Hypothalamus (tissue), 51 donors: Measurements from ENCODE around the gene SMG9.
A peak's percentile ranks its signal among the peaks of the same experiment; 100 is the strongest.

Source experiments
- DNase-seq, 51 donors: peaks; one replicate each; lab custom pipeline; 2025; lab: John Stamatoyannopoulos, UW

SMG9 gene

DNA sequence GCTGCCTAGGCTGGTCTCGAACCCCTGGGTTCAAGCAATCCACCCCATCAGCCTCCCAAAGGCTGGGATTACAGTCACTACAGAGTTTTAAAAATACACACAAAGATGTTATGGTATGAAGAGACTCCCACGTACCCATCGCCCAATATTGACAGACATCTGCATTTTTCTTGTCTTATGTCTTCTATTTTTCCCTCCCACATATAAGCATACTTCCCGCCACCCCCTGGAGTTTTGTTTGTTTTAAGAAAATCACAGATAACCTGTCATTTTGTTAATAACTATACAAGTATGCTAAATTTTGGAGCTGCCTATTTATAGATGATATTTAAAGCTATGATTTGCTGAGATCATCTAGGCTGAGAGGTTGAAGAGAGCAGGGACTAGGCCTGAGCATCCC lies 6.2 kb upstream of the SMG9 start:
- DNase-seq = no peak

DNA sequence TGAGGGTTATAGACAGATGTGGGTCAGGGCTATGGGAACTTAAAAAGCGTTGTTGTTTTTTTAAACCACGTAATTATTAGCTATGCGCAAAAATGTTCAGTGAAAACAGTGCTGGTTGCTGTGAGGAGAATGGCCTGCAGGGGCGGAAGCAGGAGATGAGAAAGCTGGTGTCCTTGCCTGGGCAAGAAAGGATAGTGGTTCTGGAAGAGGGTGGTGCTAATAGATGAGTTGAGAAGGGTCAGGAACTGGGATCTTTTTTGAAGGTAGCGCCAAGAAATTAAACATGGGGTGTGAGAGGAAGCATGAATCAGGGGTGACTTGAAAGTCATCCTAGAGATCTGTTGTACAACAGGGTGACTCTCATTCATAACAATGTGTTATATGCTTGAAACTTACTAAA lies 4.8 kb upstream of the SMG9 start:
- no peak for DNase-seq

- DNase-seq = peak; percentile 15 to 83 (median 59)
Measured at GRCh38 chr19:43755256-43755801, 567 bp upstream of the SMG9 start.

- no peak for DNase-seq
Measured at GRCh38 chr19:43754253-43754502, 584 bp downstream of the SMG9 start.

GRCh38 chr19:43752287-43752875 lies 2.4 kb downstream of the SMG9 start:
- no peak for DNase-seq

DNA sequence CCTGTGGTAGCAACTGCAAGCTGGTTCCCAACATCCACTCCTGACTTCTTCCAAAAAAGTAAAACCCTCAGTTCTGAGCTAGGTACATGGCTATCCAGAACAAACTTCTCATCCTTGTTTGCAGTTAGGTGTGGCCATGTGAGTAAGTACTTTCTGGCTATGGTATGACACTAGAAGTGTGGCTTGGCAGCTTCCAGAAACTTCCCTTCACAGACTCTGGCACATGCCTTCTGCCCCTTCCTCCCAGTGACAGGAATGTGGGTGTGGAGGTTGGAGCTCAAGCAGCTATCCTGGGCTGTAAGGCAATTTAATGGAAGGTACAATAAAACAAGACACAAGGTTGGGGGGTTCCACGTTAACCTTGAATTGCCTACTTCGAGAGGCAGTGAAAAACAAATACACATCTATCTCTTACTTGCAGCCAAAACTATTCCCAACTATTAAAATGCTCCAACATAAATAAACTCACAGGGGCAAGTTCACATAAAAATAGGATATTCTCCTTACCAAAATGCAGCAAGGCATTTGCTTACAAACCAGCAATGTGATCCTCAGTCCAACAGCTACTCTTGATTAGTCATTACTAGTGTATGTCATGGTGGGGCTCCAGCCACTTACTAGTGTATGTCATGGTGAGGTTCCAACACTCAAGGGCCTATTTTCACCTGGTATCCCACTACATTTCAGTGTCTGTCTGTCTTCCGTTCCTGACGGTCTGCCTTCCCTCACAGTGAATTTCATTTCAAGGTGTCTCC lies 3.1 kb downstream of the SMG9 start:
- DNase-seq = no peak

DNA sequence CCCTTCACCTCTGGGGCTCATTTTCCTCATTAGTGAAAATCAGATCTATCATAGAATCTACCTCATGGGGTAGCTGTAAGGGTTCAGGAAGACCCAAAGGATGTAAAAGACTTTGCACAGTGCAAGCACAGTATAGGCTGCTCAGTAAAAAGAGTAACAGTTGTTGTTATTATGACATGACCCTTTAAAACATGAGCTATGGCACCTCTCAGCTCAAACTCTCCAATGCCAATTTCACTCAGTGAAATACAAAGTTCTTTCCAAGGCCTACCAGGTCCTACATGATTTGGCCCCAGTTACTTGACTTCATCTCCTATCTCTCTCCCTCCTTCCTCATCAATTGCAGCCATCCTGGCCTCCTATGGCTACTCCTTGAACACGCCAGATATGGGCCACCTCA lies 4.9 kb downstream of the SMG9 start:
- no peak for DNase-seq

- no peak for DNase-seq
Measured at GRCh38 chr19:43749152-43749551, 5.6 kb downstream of the SMG9 start.

DNA sequence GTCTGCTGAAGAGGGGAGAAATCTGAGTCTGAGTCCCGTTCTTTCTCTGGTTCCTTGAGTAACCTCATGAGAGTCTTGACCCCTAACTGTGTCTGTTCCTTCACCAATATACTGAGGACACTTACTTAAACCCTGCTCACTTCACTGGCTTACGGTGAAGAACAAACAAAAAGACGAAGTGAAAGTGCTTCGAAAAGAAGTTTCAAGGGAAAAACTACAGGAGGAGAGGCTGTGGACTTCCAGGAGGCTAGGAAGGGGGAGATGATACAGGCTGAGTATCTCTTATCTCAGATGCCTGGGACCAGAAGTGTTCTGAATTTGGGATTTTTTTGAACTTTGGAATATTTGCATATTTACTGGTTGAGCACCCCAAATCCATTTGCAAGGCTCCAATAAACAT lies 6.1 kb downstream of the SMG9 start:
- DNase-seq = no peak

GRCh38 chr19:43748205-43748594 lies 6.6 kb downstream of the SMG9 start:
- no peak for DNase-seq

GRCh38 chr19:43747557-43748204 lies 7.1 kb downstream of the SMG9 start:
- DNase-seq = no peak

DNA sequence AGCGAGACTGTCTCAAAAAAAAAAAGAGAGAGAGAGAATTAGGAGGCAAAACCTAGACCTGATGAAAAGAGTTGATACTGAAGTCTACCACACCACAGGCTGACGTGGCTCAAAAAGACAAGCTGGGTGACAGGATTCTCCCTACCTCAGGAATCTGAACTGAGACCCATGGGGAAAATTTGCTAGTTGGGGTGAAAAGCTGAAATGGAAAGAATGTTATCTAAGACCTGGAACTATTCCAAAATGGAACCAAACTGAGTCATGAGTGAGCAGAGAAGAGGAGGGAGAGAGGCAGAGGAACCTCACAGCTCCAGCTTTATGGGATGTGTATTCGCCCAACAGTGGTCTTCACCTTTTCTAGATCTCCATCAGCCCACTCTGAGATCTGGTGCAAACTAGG lies 11.7 kb downstream of the SMG9 start:
- no peak for DNase-seq

GRCh38 chr19:43741075-43741825 lies 13.5 kb downstream of the SMG9 start:
- DNase-seq = peak in 1 of 51 donors; percentile 3

DNA sequence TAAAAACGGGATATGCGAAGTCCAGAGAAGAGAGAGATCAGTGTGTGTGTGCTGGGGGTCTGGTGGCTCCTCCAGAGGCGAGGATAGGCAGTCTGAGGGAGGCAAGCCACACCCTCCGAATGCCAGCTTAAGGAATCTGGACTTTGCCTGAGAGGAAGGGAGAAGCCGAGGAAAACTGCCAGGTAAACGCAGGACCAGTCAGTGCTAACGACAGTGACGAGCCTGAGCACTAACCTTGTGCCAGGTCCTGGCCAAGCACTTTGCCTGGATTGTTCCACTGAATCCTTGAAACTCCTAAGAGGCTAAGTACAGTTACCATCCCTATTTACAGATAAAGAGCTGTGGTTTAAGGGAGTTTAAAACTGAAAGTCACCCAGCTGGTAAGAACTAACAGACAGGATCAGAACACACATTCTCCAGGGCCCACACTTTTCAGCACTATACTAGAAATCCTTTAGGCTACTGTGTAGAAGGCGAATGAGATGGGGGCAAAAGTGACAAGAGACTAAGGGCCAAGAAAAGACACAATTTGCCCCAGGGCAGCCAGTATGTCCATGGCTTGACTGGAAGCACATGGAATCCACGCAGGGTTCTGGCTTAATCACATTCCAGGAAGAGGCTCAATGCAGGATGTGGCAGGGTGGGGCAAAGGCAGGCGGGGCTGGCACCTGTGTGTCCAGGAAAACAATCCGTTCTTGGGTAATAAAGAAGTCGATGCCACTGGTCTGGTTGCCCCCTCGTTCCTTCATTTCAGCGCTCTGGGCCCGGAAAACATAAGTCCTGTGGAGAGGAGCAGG lies 15.1 kb downstream of the SMG9 start:
- no peak for DNase-seq

DNA sequence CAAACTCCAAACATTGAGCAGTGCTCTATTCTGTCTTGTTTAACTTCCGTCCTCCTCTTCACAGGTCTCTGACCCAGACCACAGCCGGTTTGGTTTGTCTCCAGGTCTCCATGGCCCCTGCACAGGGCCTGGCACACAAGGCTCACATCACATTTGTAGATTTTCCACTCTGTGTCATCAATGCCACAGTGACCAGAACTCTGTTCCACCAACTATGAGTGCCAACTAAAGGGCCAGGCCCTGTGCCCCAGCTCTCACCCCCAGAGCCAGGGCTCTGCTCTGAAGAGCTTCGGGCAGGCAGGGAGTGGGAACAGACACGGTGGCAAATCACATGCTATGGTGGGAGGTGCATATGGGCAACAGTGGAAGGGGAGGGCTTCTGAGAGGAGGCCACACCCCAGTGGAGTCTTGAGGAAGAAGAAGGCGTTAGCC lies 16.0 kb downstream of the SMG9 start:
- DNase-seq = peak in 1 of 51 donors; percentile 3

GRCh38 chr19:43735957-43736356 lies 18.8 kb downstream of the SMG9 start:
- DNase-seq = no peak

GRCh38 chr19:43735013-43735412 lies 19.7 kb downstream of the SMG9 start:
- no peak for DNase-seq

- no peak for DNase-seq
Measured at GRCh38 chr19:43731846-43732245, 22.9 kb downstream of the SMG9 start.

GRCh38 chr19:43731346-43731745 lies 23.4 kb downstream of the SMG9 start:
- no peak for DNase-seq

DNA sequence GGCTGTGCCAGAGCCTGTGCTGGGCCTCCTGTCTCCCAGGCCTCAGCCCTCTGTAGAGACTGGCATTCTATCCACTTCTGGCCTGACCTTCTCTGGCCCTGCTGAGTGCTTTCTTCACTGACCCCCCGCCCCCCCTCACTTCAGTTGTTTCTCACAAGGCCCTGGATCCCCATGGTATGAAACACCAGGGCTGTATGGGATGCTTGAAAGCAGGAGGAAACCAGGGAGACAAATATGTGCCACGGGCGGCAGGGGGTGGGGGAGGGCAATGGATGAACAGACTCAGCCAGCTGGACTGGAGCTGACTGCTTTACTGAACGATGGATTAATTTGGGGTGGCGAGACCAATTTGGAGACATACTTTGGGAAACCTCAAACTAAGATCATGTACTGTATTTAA lies 24.8 kb downstream of the SMG9 start:
- no peak for DNase-seq

GRCh38 chr19:43727593-43727853 lies 27.2 kb downstream of the SMG9 start:
- no peak for DNase-seq
